Adrenal gland (tissue), 5 donors: ENCODE results near the gene DCP2.

Experiments used
- POLR2A ChIP-seq, 2 donors: fragments of 450-650 bp; IDR thresholded peaks; one replicate each; pipeline ENCODE4 v1.6.1; 2017; ENCODE audit warnings: antibody characterized with exemption in 2 of 2, mild to moderate bottlenecking in 2 of 2, moderate library complexity in 1 of 2
- TF ChIP-seq, protein P1 (sequence below), 6 experiments: fragments of 450-650 bp in 4 of 6; fragments of 200-600 bp in 2 of 6; sonication (generic) in 1 of 6; IDR thresholded peaks; 1 replicate in 5 of 6; 2 replicates in 1 of 6; pipeline versions ENCODE4 v1.5.1 to v1.8.0; 2016 to 2021; ENCODE audit warnings: antibody characterized with exemption in 6 of 6, mild to moderate bottlenecking in 2 of 6, moderate library complexity in 1 of 6
- donor health status: DM: no; HTN: no; CAD: no.

DNA sequence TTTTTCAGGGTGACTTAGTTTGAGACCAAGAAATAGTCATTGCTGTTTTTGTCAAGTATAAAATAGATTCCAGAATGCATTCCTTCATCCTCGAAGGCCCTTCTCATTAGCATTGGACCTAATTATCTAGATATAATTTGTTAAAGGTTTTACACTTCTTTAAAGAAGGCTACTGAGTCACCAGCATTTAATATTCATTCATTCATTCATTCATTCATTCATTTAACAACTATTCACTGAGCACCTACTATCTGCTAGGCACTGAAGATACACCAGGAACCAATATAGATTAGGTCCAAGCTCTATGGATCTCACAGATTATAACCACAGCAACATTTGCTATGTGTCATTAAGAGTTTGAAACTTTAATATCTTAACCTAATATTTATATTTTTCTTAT is 43.5 kb upstream of the DCP2 start:
- TF ChIP-seq POLR2A (IDR thresholded peaks at IDR 0.05), result no peak
- TF ChIP-seq, protein P1, sequence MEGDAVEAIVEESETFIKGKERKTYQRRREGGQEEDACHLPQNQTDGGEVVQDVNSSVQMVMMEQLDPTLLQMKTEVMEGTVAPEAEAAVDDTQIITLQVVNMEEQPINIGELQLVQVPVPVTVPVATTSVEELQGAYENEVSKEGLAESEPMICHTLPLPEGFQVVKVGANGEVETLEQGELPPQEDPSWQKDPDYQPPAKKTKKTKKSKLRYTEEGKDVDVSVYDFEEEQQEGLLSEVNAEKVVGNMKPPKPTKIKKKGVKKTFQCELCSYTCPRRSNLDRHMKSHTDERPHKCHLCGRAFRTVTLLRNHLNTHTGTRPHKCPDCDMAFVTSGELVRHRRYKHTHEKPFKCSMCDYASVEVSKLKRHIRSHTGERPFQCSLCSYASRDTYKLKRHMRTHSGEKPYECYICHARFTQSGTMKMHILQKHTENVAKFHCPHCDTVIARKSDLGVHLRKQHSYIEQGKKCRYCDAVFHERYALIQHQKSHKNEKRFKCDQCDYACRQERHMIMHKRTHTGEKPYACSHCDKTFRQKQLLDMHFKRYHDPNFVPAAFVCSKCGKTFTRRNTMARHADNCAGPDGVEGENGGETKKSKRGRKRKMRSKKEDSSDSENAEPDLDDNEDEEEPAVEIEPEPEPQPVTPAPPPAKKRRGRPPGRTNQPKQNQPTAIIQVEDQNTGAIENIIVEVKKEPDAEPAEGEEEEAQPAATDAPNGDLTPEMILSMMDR (IDR thresholded peaks at IDR 0.05), result no peak
